MCF 10A (cell line): ENCODE data around the gene CCL16. TPM values are rescaled to one million over a fixed set of nuclear protein-coding genes. Genes with fewer than 3 reads are reported as not detected.
"Not testable (repeated sequence)": the region's sequence is repeated elsewhere in the genome, so short reads cannot be mapped to it uniquely, and the experiment has no call there.

ENCODE experiments used
- BruUV-seq: library from RNA; stranded (reverse); fragments of 400-500 nt; replicated peaks from 2 replicates; lab custom pipeline; 2021; lab: Mats Ljungman, UMichigan
- CTCF ChIA-PET: fragments of 300-600 bp; sonication (Branson Sonifier 250); formaldehyde crosslinking; extraction: SDS; loops from one replicate; lab custom pipeline; 2021; ENCODE audit warnings: antibody characterized with exemption, inconsistent platforms; lab: Yijun Ruan, JAX
- POLR2A ChIA-PET: fragments of 300-600, 350-650 bp; sonication (Branson Sonifier 250); formaldehyde crosslinking; extraction: SDS; loops from one replicate; lab custom pipeline; 2020; ENCODE audit warnings: antibody characterized with exemption, inconsistent platforms; lab: Yijun Ruan, JAX
- DNase-seq: peaks from one replicate; pipeline ENCODE4 v3.0.0-alpha.2; 2018; ENCODE audit not compliant: unreplicated experiment
- H3K27ac Mint-ChIP-seq: one replicate; pipeline ENCODE4 v1.8.0; 2022; ENCODE audit warnings: mild to moderate bottlenecking, low read depth, mixed read lengths; ENCODE audit not compliant: unreplicated experiment
- H3K27me3 Mint-ChIP-seq: one replicate; pipeline ENCODE4 v1.8.0; 2022; ENCODE audit warnings: mixed read lengths; ENCODE audit not compliant: insufficient read depth, unreplicated experiment
- H3K36me3 Mint-ChIP-seq: one replicate; pipeline ENCODE4 v1.8.0; 2022; ENCODE audit warnings: mild to moderate bottlenecking, moderate library complexity, mixed read lengths; ENCODE audit not compliant: insufficient read depth, unreplicated experiment
- H3K4me1 Mint-ChIP-seq: one replicate; pipeline ENCODE4 v1.8.0; 2022; ENCODE audit warnings: mixed read lengths; ENCODE audit not compliant: insufficient read depth, unreplicated experiment
- H3K4me3 Mint-ChIP-seq: one replicate; pipeline ENCODE4 v1.8.0; 2022; ENCODE audit warnings: mild to moderate bottlenecking, moderate library complexity, mixed read lengths; ENCODE audit not compliant: unreplicated experiment
- H3K9me3 Mint-ChIP-seq: one replicate; pipeline ENCODE4 v1.8.0; 2022; ENCODE audit warnings: mixed read lengths; ENCODE audit not compliant: unreplicated experiment
- intact Hi-C: fragments of 100-400 bp; cut with micrococcal nuclease; formaldehyde crosslinking; loops from 2 replicates; pipeline ENCODE4 v1.14.1; 2022
- total RNA-seq: library from RNA; stranded (reverse); gene quantifications from 2 replicates; pipeline ENCODE4 v1.2.3, GENCODE V29; 2022
- TF ChIP-seq, protein P1 (sequence below): fragments of 200-600 bp; IDR thresholded peaks from one replicate; pipeline ENCODE4 v1.8.0; 2022; ENCODE audit warnings: antibody characterized with exemption, mild to moderate bottlenecking; ENCODE audit not compliant: unreplicated experiment

Gene CCL16
- total RNA-seq, 1 experiment from 2014 or later = not detected

DNA sequence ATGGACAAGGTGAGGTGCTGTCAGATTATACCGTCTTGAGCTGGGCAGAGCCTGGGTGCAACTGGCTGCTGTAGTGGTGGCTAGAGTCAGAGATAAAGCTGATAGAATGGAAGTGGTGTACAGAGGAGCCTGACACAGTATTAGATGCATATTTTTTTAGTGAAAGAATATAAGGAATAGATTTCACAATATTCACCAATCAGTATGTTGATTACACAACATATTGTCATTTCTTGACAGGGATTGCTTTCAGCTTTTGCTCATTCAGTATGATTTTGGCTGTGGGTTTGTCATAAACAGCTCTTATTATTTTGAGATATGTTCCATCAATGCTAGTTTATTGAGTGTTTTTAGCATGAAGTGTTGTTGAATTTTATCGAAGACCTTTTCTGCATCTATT, 38.1 kb upstream of the CCL16 start:
- no TSS peak for BruUV-seq
- H3K27ac Mint-ChIP-seq = no peak overlapping the region
- H3K27me3 Mint-ChIP-seq = peaks cover 56% of the 10 kb centered on the region
- POLR2A ChIA-PET = no interaction called here
- no peaks in the 10 kb centered on the region for H3K4me1 Mint-ChIP-seq
- TF ChIP-seq, protein P1, sequence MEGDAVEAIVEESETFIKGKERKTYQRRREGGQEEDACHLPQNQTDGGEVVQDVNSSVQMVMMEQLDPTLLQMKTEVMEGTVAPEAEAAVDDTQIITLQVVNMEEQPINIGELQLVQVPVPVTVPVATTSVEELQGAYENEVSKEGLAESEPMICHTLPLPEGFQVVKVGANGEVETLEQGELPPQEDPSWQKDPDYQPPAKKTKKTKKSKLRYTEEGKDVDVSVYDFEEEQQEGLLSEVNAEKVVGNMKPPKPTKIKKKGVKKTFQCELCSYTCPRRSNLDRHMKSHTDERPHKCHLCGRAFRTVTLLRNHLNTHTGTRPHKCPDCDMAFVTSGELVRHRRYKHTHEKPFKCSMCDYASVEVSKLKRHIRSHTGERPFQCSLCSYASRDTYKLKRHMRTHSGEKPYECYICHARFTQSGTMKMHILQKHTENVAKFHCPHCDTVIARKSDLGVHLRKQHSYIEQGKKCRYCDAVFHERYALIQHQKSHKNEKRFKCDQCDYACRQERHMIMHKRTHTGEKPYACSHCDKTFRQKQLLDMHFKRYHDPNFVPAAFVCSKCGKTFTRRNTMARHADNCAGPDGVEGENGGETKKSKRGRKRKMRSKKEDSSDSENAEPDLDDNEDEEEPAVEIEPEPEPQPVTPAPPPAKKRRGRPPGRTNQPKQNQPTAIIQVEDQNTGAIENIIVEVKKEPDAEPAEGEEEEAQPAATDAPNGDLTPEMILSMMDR = no peak
- peaks cover 5% of the 10 kb centered on the region for H3K36me3 Mint-ChIP-seq
- H3K4me3 Mint-ChIP-seq = no peak overlapping the region
- CTCF ChIA-PET = interaction anchor here (1.2 to 1.4 kb wide), 2 partner anchors 53 to 129 kb away, joined by 3 to 6 read pairs; no protein-coding TSS in a partner anchor
- DNase-seq = no peak
- intact Hi-C loops = loop anchor here (10.0 kb wide), 1 partner anchor 115 kb away; no protein-coding TSS in a partner anchor
- no peaks in the 10 kb centered on the region for H3K9me3 Mint-ChIP-seq

DNA sequence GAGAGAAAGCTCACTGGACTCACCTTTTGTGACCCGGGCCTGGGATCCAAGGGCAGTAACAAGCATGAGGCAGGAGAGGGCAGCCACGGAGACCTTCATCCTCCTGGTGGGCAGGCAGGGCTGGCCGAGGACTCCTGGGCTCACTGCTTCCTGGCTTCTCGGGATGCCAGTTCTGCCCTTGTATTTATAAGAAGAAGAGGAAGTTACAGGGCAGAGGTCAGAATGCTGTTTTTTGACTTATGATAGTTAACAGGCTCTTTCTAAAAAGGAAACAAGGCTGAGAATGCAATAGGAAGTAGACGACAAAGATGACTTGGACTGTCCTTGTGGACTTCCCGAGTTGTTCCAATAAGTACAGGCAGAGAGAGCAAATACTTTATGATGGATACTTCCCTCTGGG, 36.5 kb upstream of the CCL16 start, which contains the start of gene CCL23:
Gene CCL23 (minus strand): TSS at position 174 of the 400 bp plus-strand sequence. CDS start 75 bp downstream, at position 99.
- TF ChIP-seq, protein P1 = no peak
- Mint-ChIP-seq H3K9me3 (no peaks in the 10 kb centered on the region), H3K27ac (no peak within 1 kb of the TSS), H3K36me3 (peaks cover 5% of the 10 kb centered on the region), H3K4me1 (no peaks in the 10 kb centered on the region), H3K27me3 (peaks cover 68% of the 10 kb centered on the region), H3K4me3 (no peak within 1 kb of the TSS)
- no TSS peak for BruUV-seq
- POLR2A ChIA-PET = no interaction called here
- CTCF ChIA-PET = interaction anchor here (0.6 kb wide), 1 partner anchor 26 kb away, joined by 8 read pairs; no protein-coding TSS in a partner anchor
- no peak for DNase-seq
- intact Hi-C loops = loop anchor here (10.0 kb wide), 1 partner anchor 117 kb away; no protein-coding TSS in a partner anchor

DNA sequence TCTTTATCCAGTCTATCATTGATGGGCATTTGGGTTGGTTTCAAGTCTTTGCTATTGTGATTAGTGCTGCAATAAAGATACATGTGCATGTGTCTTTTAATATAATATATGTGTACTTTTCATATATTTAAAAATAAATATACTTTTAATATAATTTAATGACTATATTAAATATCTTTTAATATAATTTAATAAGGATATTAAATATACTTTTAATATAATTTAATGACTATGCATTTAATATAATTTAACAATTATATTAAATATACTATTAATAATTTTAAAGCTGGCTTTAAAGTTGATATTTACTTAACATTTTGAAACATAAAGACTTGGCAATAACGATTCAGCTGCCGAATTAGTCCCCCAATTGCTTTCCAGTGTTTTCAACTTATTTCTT, 35.3 kb upstream of the CCL16 start:
- BruUV-seq = no TSS peak
- ChIA-PET CTCF (interaction anchor here (0.8 kb wide), 1 partner anchor 447 kb away, joined by 3 read pairs; no protein-coding TSS in a partner anchor), POLR2A (no interaction called here)
- peaks cover 5% of the 10 kb centered on the region for H3K36me3 Mint-ChIP-seq
- TF ChIP-seq, protein P1 = no peak
- no peaks in the 10 kb centered on the region for H3K9me3 Mint-ChIP-seq
- intact Hi-C loops = loop anchor here (10.0 kb wide), 1 partner anchor 118 kb away; no protein-coding TSS in a partner anchor
- peaks cover 68% of the 10 kb centered on the region for H3K27me3 Mint-ChIP-seq
- no peak for DNase-seq
- H3K4me3 Mint-ChIP-seq = no peak overlapping the region
- no peak overlapping the region for H3K27ac Mint-ChIP-seq
- H3K4me1 Mint-ChIP-seq = no peaks in the 10 kb centered on the region

DNA sequence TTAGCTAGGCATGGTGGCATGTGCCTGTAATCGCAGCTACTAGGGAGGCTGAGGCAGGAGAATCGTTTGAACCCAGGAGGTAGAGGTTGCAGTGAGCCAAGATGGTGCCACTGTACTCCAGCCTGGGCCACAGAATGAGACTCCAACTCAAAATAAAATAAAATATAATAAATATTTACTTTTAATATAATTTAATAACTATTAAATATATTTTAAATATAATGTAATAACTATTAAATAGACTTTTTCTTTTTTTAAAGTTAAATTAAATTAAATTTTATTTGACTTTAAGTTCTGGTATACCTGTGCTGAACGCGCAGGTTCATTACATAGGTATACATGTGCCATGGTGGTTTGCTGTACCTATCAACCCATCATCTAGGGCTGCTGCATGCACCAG, 34.6 kb upstream of the CCL16 start:
- H3K27ac Mint-ChIP-seq, POLR2A ChIA-PET, CTCF ChIA-PET, H3K9me3 Mint-ChIP-seq, BruUV-seq, DNase-seq, H3K36me3 Mint-ChIP-seq, H3K4me3 Mint-ChIP-seq, H3K4me1 Mint-ChIP-seq: not testable (repeated sequence)
- intact Hi-C loops = loop anchor here (10.0 kb wide), 1 partner anchor 119 kb away; no protein-coding TSS in a partner anchor
- H3K27me3 Mint-ChIP-seq = peaks cover 68% of the 10 kb centered on the region
